HEK293T (cell line): ENCODE measurements around the gene TTC33.

Experiments used
- CTCF ChIA-PET: fragments of 350-600 bp; formaldehyde crosslinking; extraction: SDS; loops from one replicate; lab custom pipeline; 2021; ENCODE audit warnings: antibody characterized with exemption, inconsistent platforms; lab: Yijun Ruan, JAX
- POLR2A ChIA-PET: fragments of 350-600 bp; formaldehyde crosslinking; extraction: SDS; loops from one replicate; lab custom pipeline; 2020; ENCODE audit warnings: antibody characterized with exemption, inconsistent platforms; lab: Yijun Ruan, JAX
- DNase-seq: peaks from one replicate; pipeline ENCODE4 v3.0.0; 2012; ENCODE audit warnings: mixed read lengths; ENCODE audit errors: extremely low spot score
- ARNT ChIP-seq: fragments of 450-650 bp; IDR thresholded peaks from 2 replicates; pipeline ENCODE4 v1.6.1; 2017; ENCODE audit warnings: mild to moderate bottlenecking
- BHLHE40 ChIP-seq: fragments of 450-650 bp; IDR thresholded peaks from 2 replicates; pipeline ENCODE4 v1.6.1; 2016; ENCODE audit warnings: mild to moderate bottlenecking, moderate library complexity, borderline replicate concordance
- CTBP1 ChIP-seq: fragments of 450-650 bp; IDR thresholded peaks from 2 replicates; pipeline ENCODE4 v1.6.1; 2016; ENCODE audit warnings: borderline replicate concordance
- ELF4 ChIP-seq: fragments of 450-650 bp; IDR thresholded peaks from 2 replicates; pipeline ENCODE4 v1.6.1; 2017; ENCODE audit warnings: antibody characterized with exemption
- FOXA1 ChIP-seq: fragments of 450-650 bp; IDR thresholded peaks from 2 replicates; pipeline ENCODE4 v1.6.1; 2016; ENCODE audit warnings: mild to moderate bottlenecking
- FOXK2 ChIP-seq: fragments of 450-650 bp; IDR thresholded peaks from 2 replicates; pipeline ENCODE4 v1.6.1; 2016; ENCODE audit warnings: mild to moderate bottlenecking
- FOXM1 ChIP-seq: fragments of 450-650 bp; IDR thresholded peaks from 2 replicates; pipeline ENCODE4 v1.6.1; 2017; ENCODE audit warnings: mild to moderate bottlenecking, borderline replicate concordance
- HDGF ChIP-seq: fragments of 450-650 bp; IDR thresholded peaks from 2 replicates; pipeline ENCODE4 v1.6.1; 2017; ENCODE audit warnings: antibody characterized with exemption, borderline replicate concordance
- L3MBTL2 ChIP-seq: fragments of 450-650 bp; conservative IDR thresholded peaks from 2 replicates; pipeline ENCODE4 v1.6.1; 2016; ENCODE audit warnings: mild to moderate bottlenecking
- LEF1 ChIP-seq: fragments of 450-650 bp; IDR thresholded peaks from 2 replicates; pipeline ENCODE4 v1.6.1; 2017; ENCODE audit warnings: mild to moderate bottlenecking, borderline replicate concordance
- NFRKB ChIP-seq: fragments of 450-650 bp; IDR thresholded peaks from 2 replicates; pipeline ENCODE4 v1.6.1; 2016; ENCODE audit warnings: mild to moderate bottlenecking, moderate library complexity
- SP1 ChIP-seq: fragments of 450-650 bp; IDR thresholded peaks from 2 replicates; pipeline ENCODE4 v1.6.1; 2017
- SUZ12 ChIP-seq: fragments of 450-650 bp; IDR thresholded peaks from 2 replicates; pipeline ENCODE4 v1.6.1; 2016; ENCODE audit warnings: mild to moderate bottlenecking
- TARDBP ChIP-seq: fragments of 450-650 bp; IDR thresholded peaks from 2 replicates; pipeline ENCODE4 v1.6.1; 2016
- ZNF384 ChIP-seq: fragments of 450-650 bp; IDR thresholded peaks from 2 replicates; pipeline ENCODE4 v1.6.1; 2016
- TF ChIP-seq, protein P1 (sequence below): fragments of 450-650 bp; IDR thresholded peaks from 2 replicates; pipeline ENCODE4 v1.6.1; 2016

TTC33 gene

DNA sequence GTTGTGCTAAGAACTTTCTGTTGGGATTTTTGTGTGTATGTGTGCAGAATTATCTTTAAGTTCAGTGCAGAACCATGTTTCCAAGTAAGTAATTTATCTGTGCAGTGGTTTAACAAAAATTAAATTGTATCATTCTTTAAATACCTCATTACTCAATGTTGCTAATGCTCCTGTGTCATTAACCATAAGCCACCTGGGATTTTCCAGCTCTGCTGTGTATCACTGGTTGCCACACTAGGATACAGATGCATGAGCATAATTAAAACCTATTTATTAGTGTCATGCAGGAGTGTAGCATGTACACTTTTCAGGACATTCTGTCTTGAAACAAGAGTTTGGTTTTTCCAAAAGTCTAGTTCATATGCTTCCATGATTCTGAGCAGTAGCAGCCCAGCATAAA is 196.5 kb downstream of the TTC33 start:
- no peak for TF ChIP-seq ELF4
- no peak for TF ChIP-seq ARNT
- no peak for TF ChIP-seq BHLHE40
- TF ChIP-seq CTBP1 = no peak
- no peak for TF ChIP-seq LEF1
- TF ChIP-seq L3MBTL2 = no peak
- TF ChIP-seq HDGF = no peak
- TF ChIP-seq FOXM1 = no peak
- no peak for TF ChIP-seq NFRKB
- TF ChIP-seq FOXA1 = no peak
- TF ChIP-seq, protein P1, sequence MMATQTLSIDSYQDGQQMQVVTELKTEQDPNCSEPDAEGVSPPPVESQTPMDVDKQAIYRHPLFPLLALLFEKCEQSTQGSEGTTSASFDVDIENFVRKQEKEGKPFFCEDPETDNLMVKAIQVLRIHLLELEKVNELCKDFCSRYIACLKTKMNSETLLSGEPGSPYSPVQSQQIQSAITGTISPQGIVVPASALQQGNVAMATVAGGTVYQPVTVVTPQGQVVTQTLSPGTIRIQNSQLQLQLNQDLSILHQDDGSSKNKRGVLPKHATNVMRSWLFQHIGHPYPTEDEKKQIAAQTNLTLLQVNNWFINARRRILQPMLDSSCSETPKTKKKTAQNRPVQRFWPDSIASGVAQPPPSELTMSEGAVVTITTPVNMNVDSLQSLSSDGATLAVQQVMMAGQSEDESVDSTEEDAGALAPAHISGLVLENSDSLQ = no peak
- no peak for TF ChIP-seq TARDBP
- no peak for TF ChIP-seq ZNF384
- no peak for TF ChIP-seq SP1
- no peak for DNase-seq
- CTCF ChIA-PET = no interaction called here
- POLR2A ChIA-PET = no interaction called here

DNA sequence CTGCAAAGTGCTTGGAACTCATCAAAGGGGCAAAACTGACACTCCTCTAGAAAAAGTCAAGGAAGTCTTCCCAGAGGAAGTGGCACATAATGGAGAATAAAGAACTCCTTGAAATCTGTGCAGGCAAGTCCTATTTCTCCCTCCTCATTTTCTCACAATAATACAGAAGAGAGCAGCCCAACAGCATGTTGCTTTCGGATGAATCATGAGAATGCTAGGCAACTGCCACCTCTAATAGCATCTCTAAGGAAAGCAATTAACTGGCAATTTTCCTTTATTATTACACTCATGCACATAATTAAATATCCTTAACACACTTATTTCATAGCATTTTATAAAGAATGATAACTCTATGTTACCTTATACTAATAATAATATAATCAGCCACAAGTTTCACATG is 198.3 kb downstream of the TTC33 start:
- TF ChIP-seq SUZ12 (no peak), FOXM1 (no peak), L3MBTL2 (no peak), SP1 (no peak), ZNF384 (no peak), ELF4 (no peak), LEF1 (no peak), FOXK2 (no peak), TARDBP (no peak), BHLHE40 (no peak), FOXA1 (no peak)
- ChIA-PET POLR2A (no interaction called here), CTCF (no interaction called here)
- DNase-seq = no peak

DNA sequence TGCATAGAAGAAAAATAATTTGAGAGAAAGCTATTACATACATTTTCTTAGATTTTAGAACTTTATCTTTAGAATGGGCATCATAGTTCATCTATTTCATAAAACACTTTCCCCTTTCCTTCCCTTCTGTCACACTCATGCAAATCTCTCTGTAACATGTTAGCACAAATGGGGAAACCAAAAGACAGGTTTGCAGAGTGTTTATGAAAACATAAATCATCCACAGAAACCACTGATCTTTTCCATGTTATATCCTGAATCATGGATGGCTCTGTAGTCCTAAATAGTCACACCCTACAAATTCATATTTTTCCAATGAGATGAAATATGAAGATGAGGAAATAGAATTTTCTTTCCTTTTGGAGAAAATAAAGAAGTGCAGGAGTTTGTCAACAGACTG is 198.9 kb downstream of the TTC33 start:
- POLR2A ChIA-PET = no interaction called here

DNA sequence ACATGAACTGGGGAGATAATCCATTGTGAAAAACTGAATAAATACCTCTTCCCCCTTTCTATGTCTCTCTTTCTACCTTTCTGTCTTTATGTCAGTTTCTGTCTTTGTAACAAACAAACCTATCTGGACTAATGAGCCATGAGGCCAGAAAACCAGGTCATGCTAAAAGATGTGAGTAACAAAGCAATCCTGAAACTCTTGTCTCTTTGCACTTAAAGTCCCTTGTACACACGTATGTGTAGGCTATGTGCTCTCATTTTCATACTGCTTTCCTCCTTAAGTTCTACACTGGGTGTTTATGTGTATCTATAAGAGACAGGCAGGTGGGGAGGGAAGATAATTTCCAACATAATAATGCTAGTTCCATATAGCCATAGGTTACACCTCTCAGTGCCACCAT is 199.9 kb downstream of the TTC33 start:
- ChIA-PET POLR2A (no interaction called here), CTCF (interaction anchor here (0.6 kb wide), 1 partner anchor 1212 kb away, joined by 5 read pairs; no protein-coding TSS in a partner anchor)
- no peak for TF ChIP-seq ELF4

More for the DNA sequence above, 198.9 kb downstream of the TTC33 start:
- CTCF ChIA-PET = no interaction called here
- no peak for DNase-seq
- TF ChIP-seq ARNT = no peak
- TF ChIP-seq ZNF384 = no peak
- no peak for TF ChIP-seq FOXK2
- TF ChIP-seq CTBP1 = no peak
- no peak for TF ChIP-seq LEF1
- no peak for TF ChIP-seq FOXA1
- TF ChIP-seq L3MBTL2 = no peak
- TF ChIP-seq NFRKB = no peak
- no peak for TF ChIP-seq SP1
- no peak for TF ChIP-seq TARDBP

DNA sequence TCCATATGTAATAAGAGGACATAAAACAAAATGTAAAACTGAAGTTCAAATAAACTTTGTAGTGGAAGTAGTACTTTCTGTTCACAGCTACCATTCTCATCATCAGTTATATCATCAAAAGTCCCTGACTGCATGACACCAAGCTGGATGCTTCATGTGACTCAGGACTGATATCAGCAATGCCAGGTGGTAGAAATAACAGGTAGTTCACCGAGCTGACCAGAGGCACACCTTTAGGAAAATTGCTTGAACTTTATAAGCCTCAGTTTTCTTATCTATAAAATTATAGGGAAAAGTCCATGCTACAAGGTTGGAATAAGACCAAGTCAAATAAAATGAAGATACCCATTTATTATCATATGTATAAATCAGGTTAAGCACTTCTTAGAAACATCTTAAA is 200.9 kb downstream of the TTC33 start:
- TF ChIP-seq SP1 (no peak), BHLHE40 (no peak), L3MBTL2 (no peak), ARNT (no peak)
- DNase-seq = no peak
- ChIA-PET POLR2A (no interaction called here), CTCF (no interaction called here)

More for the DNA sequence above, 199.9 kb downstream of the TTC33 start:
- DNase-seq = no peak

DNA sequence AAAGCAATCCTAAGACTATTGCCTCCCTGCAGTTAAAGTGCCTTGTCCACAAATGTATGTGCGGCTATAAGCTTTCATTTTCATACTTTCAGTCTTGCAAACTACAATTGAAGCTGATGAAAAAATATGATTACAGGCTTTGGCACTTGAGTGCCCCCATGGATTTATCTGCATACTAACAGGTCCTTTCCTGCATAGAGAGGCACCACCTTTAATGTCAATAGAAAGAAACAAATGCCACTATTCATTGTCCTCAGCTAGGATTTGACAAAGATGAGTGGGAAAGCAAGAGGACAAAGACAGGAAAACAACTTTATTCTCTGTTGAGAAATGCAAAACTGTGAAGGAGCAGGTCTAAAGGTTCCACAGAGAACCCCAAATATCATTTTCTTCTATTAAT is 201.7 kb downstream of the TTC33 start:
- no peak for DNase-seq
- POLR2A ChIA-PET = no interaction called here
- CTCF ChIA-PET = interaction anchor here (0.5 kb wide), 1 partner anchor 16 kb away, joined by 3 read pairs; no protein-coding TSS in a partner anchor
- no peak for TF ChIP-seq NFRKB
- TF ChIP-seq SUZ12 = no peak
- TF ChIP-seq BHLHE40 = no peak
- TF ChIP-seq, protein P1 = no peak
- no peak for TF ChIP-seq TARDBP
- TF ChIP-seq ARNT = no peak
- no peak for TF ChIP-seq SP1
- no peak for TF ChIP-seq FOXK2
- TF ChIP-seq FOXM1 = no peak
- TF ChIP-seq ZNF384 = no peak
- no peak for TF ChIP-seq LEF1
- TF ChIP-seq ELF4 = no peak
- no peak for TF ChIP-seq FOXA1
- TF ChIP-seq L3MBTL2 = no peak
- no peak for TF ChIP-seq HDGF
- TF ChIP-seq CTBP1 = no peak

DNA sequence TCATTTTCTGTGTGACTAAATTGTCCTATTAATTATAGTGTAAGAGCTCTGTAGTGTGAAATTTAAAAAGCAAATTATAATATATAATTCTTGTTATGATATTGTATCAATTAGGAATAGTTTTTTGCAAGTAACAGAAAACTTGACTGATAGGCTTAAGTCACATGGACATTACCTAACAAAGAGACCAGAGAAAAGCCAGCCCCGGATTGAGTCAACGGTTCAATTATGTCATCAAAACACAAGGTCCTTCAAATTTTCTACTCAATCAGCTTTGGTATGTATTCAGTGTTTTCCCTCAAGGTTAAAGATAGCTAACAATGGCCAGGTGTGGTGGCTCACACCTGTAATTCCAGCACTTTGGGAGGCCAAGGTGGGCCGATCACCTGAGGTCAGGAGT is 202.8 kb downstream of the TTC33 start:
- ChIA-PET CTCF (no interaction called here), POLR2A (no interaction called here)

More for the DNA sequence above, 202.8 kb downstream of the TTC33 start:
- TF ChIP-seq SUZ12 (no peak), CTBP1 (no peak), ZNF384 (no peak), BHLHE40 (no peak), FOXM1 (no peak), NFRKB (no peak), SP1 (no peak), FOXK2 (no peak), HDGF (no peak), L3MBTL2 (no peak)
- DNase-seq = no peak
